Mammary epithelial cell (primary cell): Measurements from ENCODE around the gene CCDC61.

Experiments
- CTCF ChIP-seq, 2 donors: IDR thresholded peaks in 1 of 2; conservative IDR thresholded peaks in 1 of 2; 2 replicates each; pipeline ENCODE4 v1.5.1; 2011 to 2012; ENCODE audit warnings: inconsistent platforms in 2 of 2, low read length in 2 of 2, mild to moderate bottlenecking in 2 of 2, control low read depth in 1 of 2, low read depth in 1 of 2; ENCODE audit not compliant: insufficient read depth in 1 of 2; ENCODE audit errors: extremely low read depth in 1 of 2
- EZH2 ChIP-seq: IDR thresholded peaks from 2 replicates; pipeline ENCODE4 v1.6.1; 2012; ENCODE audit warnings: low read length, inconsistent platforms, borderline replicate concordance

- TF ChIP-seq CTCF (conservative IDR thresholded peaks at IDR 0.05 in 1 of 2, IDR thresholded peaks at IDR 0.05 in 1 of 2; ENCODE audit: extremely low read depth in 1 of 2, insufficient read depth in 1 of 2, low read depth in 1 of 2, low read length in 2 of 2) (no peak), EZH2 (no peak)
Observed at GRCh38 chr19:46014534-46014933, 19.3 kb downstream of the CCDC61 start.
